Hepatocyte (in vitro differentiated cells): ENCODE measurements around the gene TRIM44. TPM values are rescaled to one million over a fixed set of nuclear protein-coding genes. Genes with fewer than 3 reads are reported as not detected.

Experiments
- DNase-seq: peaks from one replicate; pipeline ENCODE4 v3.0.0-alpha.2; 2016; ENCODE audit warnings: low spot score
- H2AFZ ChIP-seq: fragments of 200-600 bp; sonication (generic); 2 replicates; pipeline ENCODE4 v1.6.0; 2016; ENCODE audit warnings: antibody characterized with exemption, mild to moderate bottlenecking
- H3K27ac ChIP-seq: fragments of 200-600 bp; sonication (generic); 2 replicates; pipeline ENCODE4 v1.5.1; 2016; ENCODE audit warnings: mild to moderate bottlenecking
- H3K27me3 ChIP-seq: fragments of 200-600 bp; sonication (generic); 2 replicates; pipeline ENCODE4 v1.6.1; 2016
- H3K36me3 ChIP-seq: fragments of 200-600 bp; sonication (generic); replicated peaks from 2 replicates; pipeline ENCODE4 v1.5.1; 2016; ENCODE audit warnings: low read depth; ENCODE audit not compliant: insufficient read depth
- H3K4me1 ChIP-seq: fragments of 200-600 bp; sonication (generic); 2 replicates; pipeline ENCODE4 v1.5.1; 2016; ENCODE audit warnings: mild to moderate bottlenecking, moderate library complexity; ENCODE audit not compliant: insufficient read depth
- H3K4me2 ChIP-seq: fragments of 200-600 bp; sonication (generic); 2 replicates; pipeline ENCODE4 v1.6.0; 2016
- H3K4me3 ChIP-seq: fragments of 200-600 bp; sonication (generic); 2 replicates; pipeline ENCODE4 v1.5.1; 2016; ENCODE audit warnings: mild to moderate bottlenecking
- H3K79me2 ChIP-seq: fragments of 200-600 bp; sonication (generic); 2 replicates; pipeline ENCODE4 v1.6.0; 2017; ENCODE audit warnings: mild to moderate bottlenecking
- H3K9me2 ChIP-seq: fragments of 200-600 bp; sonication (generic); replicated peaks from 2 replicates; pipeline ENCODE4 v1.6.0; 2017; ENCODE audit warnings: mild to moderate bottlenecking; ENCODE audit not compliant: insufficient read depth
- H3K9me3 ChIP-seq: fragments of 200-600 bp; sonication (generic); 2 replicates; pipeline ENCODE4 v1.5.1; 2016; ENCODE audit warnings: low read depth, mild to moderate bottlenecking
- H4K20me1 ChIP-seq: fragments of 200-600 bp; sonication (generic); 2 replicates; pipeline ENCODE4 v1.6.0; 2016; ENCODE audit warnings: mild to moderate bottlenecking; ENCODE audit not compliant: insufficient read depth, poor library complexity, severe bottlenecking
- CTCF ChIP-seq: fragments of 200-600 bp; sonication (generic); IDR thresholded peaks from 2 replicates; pipeline ENCODE4 v1.5.1; 2016; ENCODE audit warnings: antibody characterized with exemption, mild to moderate bottlenecking; ENCODE audit not compliant: poor library complexity
- EZH2 ChIP-seq: fragments of 200-600 bp; sonication (generic); IDR thresholded peaks from 2 replicates; pipeline ENCODE4 v1.6.1; 2016; ENCODE audit warnings: antibody characterized with exemption, mild to moderate bottlenecking, borderline replicate concordance
- EZH2phosphoT487 ChIP-seq: fragments of 200-600 bp; sonication (generic); IDR thresholded peaks from one replicate; pipeline ENCODE4 v1.6.1; 2018; ENCODE audit warnings: antibody characterized with exemption, mild to moderate bottlenecking, low read depth, moderate library complexity; ENCODE audit not compliant: unreplicated experiment, severe bottlenecking
- WGBS: methylation state at CpG from one replicate; pipeline ENCODE4 v1.1.6; 2016; ENCODE audit warnings: low lambda C conversion rate; ENCODE audit errors: missing lambda C conversion rate; 5-methylcytosine and 5-hydroxymethylcytosine counted together
- polyA plus RNA-seq: library from polyadenylated mRNA; unstranded; fragments of >200 nt; fragmentation: Nextera tagmentation; extraction: Ambion mirVana; gene quantifications from 2 replicates; pipeline ENCODE4 v1.2.1, GENCODE V29; 2016
- total RNA-seq: library from RNA; depleted of rRNA; stranded (reverse); fragments of >200 nt; gene quantifications from 2 replicates; pipeline ENCODE4 v1.2.3, GENCODE V29; 2014

Gene TRIM44
- total and polyA plus RNA-seq, 2 experiments from 2014 or later, result 20.8 to 43.2 TPM

- Histone ChIP-seq H3K36me3 (no peaks in the 10 kb centered on the region), H3K4me2 (peak overlapping the region; percentile 41), H3K4me1 (peaks cover 28% of the 10 kb centered on the region), H3K4me3 (no peak overlapping the region), H3K9me3 (peaks cover 2% of the 10 kb centered on the region), H3K27me3 (no peaks in the 10 kb centered on the region), H4K20me1 (no peaks in the 10 kb centered on the region), H2AFZ (no peak overlapping the region), H3K79me2 (peaks cover 34% of the 10 kb centered on the region), H3K9me2 (no peaks in the 10 kb centered on the region), H3K27ac (peak overlapping the region; percentile 38)
- no peak for DNase-seq
- no peak for TF ChIP-seq CTCF
- TF ChIP-seq EZH2phosphoT487, result no peak
- no peak for TF ChIP-seq EZH2
These were observed 122.1 kb downstream of the TRIM44 start for GRCh38 chr11:35784699-35785098.

GRCh38 chr11:35785287-35786167, 123.0 kb downstream of the TRIM44 start:
- peak overlapping the region; percentile 41 for H3K4me2 ChIP-seq
- H2AFZ ChIP-seq, result no peak overlapping the region

GRCh38 chr11:35786188-35786587, 123.6 kb downstream of the TRIM44 start:
- TF ChIP-seq EZH2phosphoT487, result no peak
- no peak for TF ChIP-seq EZH2
- no peak for TF ChIP-seq CTCF
- peaks cover 2% of the 10 kb centered on the region for H4K20me1 ChIP-seq
- no peaks in the 10 kb centered on the region for H3K27me3 ChIP-seq
- no peaks in the 10 kb centered on the region for H3K9me3 ChIP-seq
- no peaks in the 10 kb centered on the region for H3K9me2 ChIP-seq
- H3K79me2 ChIP-seq, result peaks cover 33% of the 10 kb centered on the region
- no peak overlapping the region for H3K4me3 ChIP-seq
- DNase-seq, result no peak
- H3K4me2 ChIP-seq, result no peak overlapping the region
- no peaks in the 10 kb centered on the region for H3K36me3 ChIP-seq
- H3K27ac ChIP-seq, result no peak overlapping the region
- no peak overlapping the region for H2AFZ ChIP-seq
- H3K4me1 ChIP-seq, result peaks cover 28% of the 10 kb centered on the region

More at GRCh38 chr11:35785287-35786167, 123.0 kb downstream of the TRIM44 start:
- Histone ChIP-seq H3K36me3 (no peaks in the 10 kb centered on the region), H3K9me2 (no peaks in the 10 kb centered on the region), H3K79me2 (peaks cover 33% of the 10 kb centered on the region), H3K27me3 (no peaks in the 10 kb centered on the region), H3K4me1 (peaks cover 28% of the 10 kb centered on the region), H3K9me3 (no peaks in the 10 kb centered on the region), H4K20me1 (no peaks in the 10 kb centered on the region), H3K27ac (peak overlapping the region; percentile 38), H3K4me3 (no peak overlapping the region)
- DNase-seq, result no peak
- TF ChIP-seq CTCF (no peak), EZH2 (no peak), EZH2phosphoT487 (no peak)
- 65% methylated on average over 4 of the region's 4 CpGs for WGBS
